LHCN-M2 (cell line): ENCODE data around the gene PSD4. TPM values are rescaled to one million over a fixed set of nuclear protein-coding genes. Genes with fewer than 3 reads are reported as not detected.

Source experiments
- DNase-seq: peaks from one replicate; pipeline ENCODE4 v3.0.0-alpha.2; 2012; ENCODE audit warnings: low read depth
- total RNA-seq: library from RNA; depleted of rRNA; stranded (reverse); fragments of >200 nt; gene quantifications from 2 replicates; pipeline ENCODE4 v1.2.3, GENCODE V29; 2014

Gene PSD4
- total RNA-seq, 1 experiment from 2014 or later = 1.0 TPM

- no peak for DNase-seq
Measured at GRCh38 chr2:113184531-113185230, 10.9 kb downstream of the PSD4 start.

GRCh38 chr2:113185664-113186432 is 12.1 kb downstream of the PSD4 start:
- no peak for DNase-seq

GRCh38 chr2:113186433-113186796 is 12.6 kb downstream of the PSD4 start:
- DNase-seq = no peak

- DNase-seq = no peak
Measured at GRCh38 chr2:113187771-113188170, 14.0 kb downstream of the PSD4 start.

GRCh38 chr2:113190871-113191270 is 17.1 kb downstream of the PSD4 start:
- no peak for DNase-seq

- no peak for DNase-seq
Measured at GRCh38 chr2:113192459-113193100, 18.8 kb downstream of the PSD4 start.

- DNase-seq = no peak
Measured at GRCh38 chr2:113195923-113196501, 22.2 kb downstream of the PSD4 start.

- no peak for DNase-seq
Measured at GRCh38 chr2:113196839-113197238, 23.1 kb downstream of the PSD4 start.

GRCh38 chr2:113197347-113198047 is 23.7 kb downstream of the PSD4 start:
- no peak for DNase-seq

GRCh38 chr2:113198048-113198789 is 24.4 kb downstream of the PSD4 start:
- DNase-seq = no peak

GRCh38 chr2:113198790-113199612 is 25.2 kb downstream of the PSD4 start:
- peak; percentile 77 for DNase-seq

- DNase-seq = no peak
Measured at GRCh38 chr2:113200236-113200635, 26.5 kb downstream of the PSD4 start.

- DNase-seq = no peak
Measured at GRCh38 chr2:113200736-113201490, 27.1 kb downstream of the PSD4 start.

- DNase-seq = no peak
Measured at GRCh38 chr2:113201496-113202304, 27.9 kb downstream of the PSD4 start.

GRCh38 chr2:113202305-113203216 is 28.8 kb downstream of the PSD4 start:
- DNase-seq = no peak

GRCh38 chr2:113203217-113203530 is 29.4 kb downstream of the PSD4 start:
- DNase-seq = no peak

GRCh38 chr2:113203901-113204519 is 30.2 kb downstream of the PSD4 start:
- peak; percentile 60 for DNase-seq
